Cardiac muscle cell (in vitro differentiated cells and primary cell): Measurements from ENCODE around the gene UPB1. TPM values are rescaled to one million over a fixed set of nuclear protein-coding genes. Genes with fewer than 3 reads are reported as not detected.
"Not testable (repeated sequence)": the region's sequence is repeated elsewhere in the genome, so short reads cannot be mapped to it uniquely, and the experiment has no call there.

Source experiments
- DNase-seq, 2 donors: peaks; one replicate each; pipeline versions ENCODE4 v3.0.0 to v3.0.0-alpha.2; 2010 to 2017; ENCODE audit warnings: low read depth in 1 of 2, low spot score in 1 of 2
- H3K27ac ChIP-seq: fragments of 200-600 bp; sonication (generic); 2 replicates; pipeline ENCODE4 v1.5.1; 2016
- H3K27me3 ChIP-seq: fragments of 200-600 bp; sonication (generic); 2 replicates; pipeline ENCODE4 v1.6.0; 2016; ENCODE audit warnings: control low read depth
- H3K36me3 ChIP-seq: fragments of 200-600 bp; sonication (generic); 2 replicates; pipeline ENCODE4 v1.5.1; 2016; ENCODE audit warnings: control low read depth
- H3K4me1 ChIP-seq: fragments of 200-600 bp; sonication (generic); 2 replicates; pipeline ENCODE4 v1.8.1; 2017; ENCODE audit warnings: low read depth, mild to moderate bottlenecking, mixed run types
- H3K4me3 ChIP-seq: fragments of 200-600 bp; sonication (generic); 2 replicates; pipeline ENCODE4 v1.5.1; 2016; ENCODE audit warnings: mild to moderate bottlenecking
- H3K9me3 ChIP-seq: fragments of 200-600 bp; sonication (generic); 2 replicates; pipeline ENCODE4 v1.5.1; 2017; ENCODE audit warnings: low read depth, mild to moderate bottlenecking, control low read depth
- CTCF ChIP-seq: IDR thresholded peaks from 2 replicates; pipeline ENCODE4 v1.5.1; 2012; ENCODE audit warnings: low read depth, mild to moderate bottlenecking, low read length
- polyA plus RNA-seq: library from polyadenylated mRNA; unstranded; fragments of >200 nt; fragmentation: Nextera tagmentation; extraction: Ambion mirVana; gene quantifications from 2 replicates; pipeline ENCODE4 v1.2.1, GENCODE V29; 2016
- total RNA-seq: library from RNA; depleted of rRNA; stranded (reverse); fragments of >200 nt; gene quantifications from 2 replicates; pipeline ENCODE4 v1.2.3, GENCODE V29; 2016

UPB1 gene
- total and polyA plus RNA-seq, 2 experiments from 2014 or later: 1.6 to 4.0 TPM

GRCh38 chr22:24521791-24522245 is 26.7 kb downstream of the UPB1 start:
- peak; percentile 52 for TF ChIP-seq CTCF
- Histone ChIP-seq H3K27me3 (no peaks in the 10 kb centered on the region), H3K4me1 (no peaks in the 10 kb centered on the region), H3K27ac (no peak overlapping the region), H3K4me3 (no peak overlapping the region), H3K9me3 (no peaks in the 10 kb centered on the region), H3K36me3 (no peaks in the 10 kb centered on the region)
- DNase-seq: peak; percentile 66 to 69

DNA sequence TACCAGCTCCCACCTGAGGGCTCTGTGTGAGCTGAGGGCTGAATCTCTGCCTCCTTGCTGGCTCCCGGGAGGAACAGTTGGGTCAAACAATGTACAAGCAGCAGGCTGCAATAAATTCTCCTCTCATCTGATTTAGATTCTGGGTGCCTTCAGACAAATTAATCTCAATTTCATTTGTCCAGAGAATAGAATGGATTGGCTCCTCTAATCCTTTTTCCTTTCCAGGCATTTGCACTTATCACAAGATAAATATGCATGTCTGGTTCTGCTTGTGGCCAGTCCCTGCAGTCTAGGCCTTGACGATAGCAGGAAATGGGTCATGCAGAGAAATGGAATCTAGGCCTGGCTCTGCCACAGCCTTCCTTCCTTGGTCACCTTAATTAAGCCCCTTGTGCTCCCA is 28.7 kb downstream of the UPB1 start:
- H3K27ac ChIP-seq: no peak overlapping the region
- TF ChIP-seq CTCF: no peak
- DNase-seq: peak in 1 of 2 donors; percentile 49

DNA sequence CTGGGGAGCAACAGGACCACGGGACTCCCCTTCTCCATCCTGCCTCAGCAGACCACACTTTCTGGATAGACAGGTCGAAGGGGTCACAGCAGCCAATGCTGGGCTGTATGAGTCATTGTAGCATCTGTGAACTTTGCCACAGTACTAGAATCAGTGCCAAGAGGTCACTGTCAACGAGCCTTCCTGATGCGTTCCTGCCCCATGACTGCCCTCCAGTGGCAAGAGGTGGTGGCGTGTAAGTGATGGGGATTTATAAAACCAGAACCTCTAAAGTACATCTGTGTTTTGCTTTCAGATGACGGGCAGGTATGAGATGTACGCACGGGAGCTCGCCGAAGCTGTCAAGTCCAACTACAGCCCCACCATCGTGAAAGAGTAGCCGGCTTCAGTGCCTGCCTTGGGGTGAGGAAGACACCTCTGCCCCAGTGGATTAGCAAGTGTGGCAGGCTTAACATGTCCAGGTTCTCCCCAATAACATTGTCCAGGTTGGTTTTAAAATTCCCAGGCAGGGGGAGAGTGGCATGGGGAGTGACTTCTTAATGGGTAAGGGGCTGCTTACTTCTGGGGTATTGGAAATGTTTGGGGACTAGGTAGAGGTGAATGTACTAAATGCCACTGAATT is 30.4 kb downstream of the UPB1 start:
- Histone ChIP-seq H3K27me3 (no peaks in the 10 kb centered on the region), H3K36me3 (no peaks in the 10 kb centered on the region), H3K4me3 (no peak overlapping the region), H3K9me3 (no peaks in the 10 kb centered on the region), H3K4me1 (no peaks in the 10 kb centered on the region), H3K27ac (no peak overlapping the region)
- DNase-seq: peak; percentile 72 to 77
- peak; percentile 91 for TF ChIP-seq CTCF

More for the DNA sequence above, 28.7 kb downstream of the UPB1 start:
- no peaks in the 10 kb centered on the region for H3K9me3 ChIP-seq
- no peaks in the 10 kb centered on the region for H3K36me3 ChIP-seq
- H3K27me3 ChIP-seq: no peaks in the 10 kb centered on the region
- H3K4me1 ChIP-seq: no peaks in the 10 kb centered on the region
- no peak overlapping the region for H3K4me3 ChIP-seq

DNA sequence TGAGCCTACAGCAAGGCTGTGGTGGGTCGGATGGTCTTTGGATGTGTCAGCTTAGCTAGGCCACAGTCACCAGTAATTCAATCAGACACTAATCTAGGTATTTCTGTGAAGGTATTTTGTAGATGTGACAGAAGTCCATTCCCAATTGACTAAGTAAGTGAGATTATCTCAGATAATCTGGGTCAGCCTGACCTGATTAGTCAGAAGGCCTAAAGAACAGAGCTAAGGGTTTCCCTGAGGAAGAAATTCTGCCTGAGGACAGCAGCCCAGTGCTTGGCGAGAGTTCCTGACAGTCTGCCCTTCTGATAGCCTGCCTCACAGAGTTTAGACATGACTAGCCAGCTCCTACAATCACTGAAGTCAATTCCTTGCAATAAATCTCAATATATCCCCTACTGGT is 31.1 kb downstream of the UPB1 start:
- Histone ChIP-seq H3K9me3 (no peaks in the 10 kb centered on the region), H3K27ac (no peak overlapping the region), H3K36me3 (no peaks in the 10 kb centered on the region), H3K4me1 (no peaks in the 10 kb centered on the region), H3K27me3 (no peaks in the 10 kb centered on the region), H3K4me3 (no peak overlapping the region)
- DNase-seq: no peak
- no peak for TF ChIP-seq CTCF

DNA sequence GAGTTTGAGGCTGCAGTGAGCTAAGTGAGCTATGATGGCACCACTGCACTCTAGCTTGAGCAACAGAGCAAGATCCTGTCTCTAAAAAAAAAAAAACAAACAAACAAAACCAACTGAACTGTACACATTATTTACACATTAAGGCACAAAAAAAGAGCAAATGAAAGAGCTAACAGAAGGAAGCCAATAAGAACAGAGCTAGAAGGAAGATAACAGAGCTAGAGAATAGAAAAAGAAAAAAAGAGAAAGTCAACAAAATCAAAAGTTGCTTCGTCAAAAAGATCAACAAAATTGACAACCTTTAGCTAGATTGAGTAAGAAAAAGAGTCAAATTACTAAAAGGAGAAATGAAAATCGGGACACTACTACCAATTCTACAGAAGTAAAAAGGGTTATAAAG is 34.8 kb downstream of the UPB1 start:
- Histone ChIP-seq H3K27me3 (no peaks in the 10 kb centered on the region), H3K36me3 (no peaks in the 10 kb centered on the region), H3K4me1 (no peaks in the 10 kb centered on the region), H3K9me3 (no peaks in the 10 kb centered on the region), H3K27ac (no peak overlapping the region), H3K4me3 (no peak overlapping the region)
- DNase-seq: no peak
- no peak for TF ChIP-seq CTCF

DNA sequence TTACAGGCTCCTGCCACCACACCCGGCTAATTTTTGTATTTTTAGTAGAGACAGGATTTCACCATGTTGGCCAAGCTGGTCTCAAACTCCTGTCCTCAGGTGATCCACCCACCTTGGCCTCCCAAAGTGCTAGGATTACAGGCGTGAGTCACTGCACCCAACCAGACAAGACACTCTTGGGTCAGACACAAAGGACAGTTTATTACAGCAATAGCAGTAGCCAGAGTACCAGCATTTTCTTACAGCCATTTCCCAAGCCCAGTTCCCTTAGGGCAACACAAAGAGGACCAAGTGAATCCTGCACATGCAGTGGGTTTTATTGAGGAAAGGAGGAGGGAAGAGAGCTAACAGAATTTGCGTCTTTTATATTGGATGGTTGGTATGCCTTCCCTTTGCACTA is 35.8 kb downstream of the UPB1 start:
- H3K4me1 ChIP-seq, H3K4me3 ChIP-seq, DNase-seq, H3K27me3 ChIP-seq, H3K27ac ChIP-seq, H3K9me3 ChIP-seq, H3K36me3 ChIP-seq: not testable (repeated sequence)
